Measurements from ENCODE around the gene NUDT21.

Gene NUDT21

DNA sequence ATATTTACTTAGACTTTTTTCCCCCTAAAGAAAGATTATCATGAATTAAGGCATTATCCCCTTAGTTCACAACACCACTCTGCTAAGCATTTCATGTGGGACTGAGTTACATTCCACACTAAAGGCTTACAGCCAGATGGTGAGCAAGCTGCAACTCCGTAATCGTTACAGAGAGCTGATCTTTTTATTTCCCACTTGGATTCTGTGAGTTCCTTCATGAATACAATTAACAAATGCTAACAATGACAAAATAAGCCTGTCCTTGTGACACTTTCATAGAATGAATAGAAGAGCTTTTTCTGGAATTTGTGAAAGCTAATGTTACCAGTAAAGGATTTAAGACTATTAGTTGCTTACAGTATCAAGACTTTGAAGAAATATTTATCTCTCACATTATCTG is 9.0 kb upstream of the NUDT21 start:
- no peak for DNase-seq

GRCh38 chr16:56457927-56458470 is 6.9 kb upstream of the NUDT21 start:
- no peak for DNase-seq

- DNase-seq: peak; percentile 14
These were observed 889 bp upstream of the NUDT21 start for GRCh38 chr16:56451753-56452689.

DNA sequence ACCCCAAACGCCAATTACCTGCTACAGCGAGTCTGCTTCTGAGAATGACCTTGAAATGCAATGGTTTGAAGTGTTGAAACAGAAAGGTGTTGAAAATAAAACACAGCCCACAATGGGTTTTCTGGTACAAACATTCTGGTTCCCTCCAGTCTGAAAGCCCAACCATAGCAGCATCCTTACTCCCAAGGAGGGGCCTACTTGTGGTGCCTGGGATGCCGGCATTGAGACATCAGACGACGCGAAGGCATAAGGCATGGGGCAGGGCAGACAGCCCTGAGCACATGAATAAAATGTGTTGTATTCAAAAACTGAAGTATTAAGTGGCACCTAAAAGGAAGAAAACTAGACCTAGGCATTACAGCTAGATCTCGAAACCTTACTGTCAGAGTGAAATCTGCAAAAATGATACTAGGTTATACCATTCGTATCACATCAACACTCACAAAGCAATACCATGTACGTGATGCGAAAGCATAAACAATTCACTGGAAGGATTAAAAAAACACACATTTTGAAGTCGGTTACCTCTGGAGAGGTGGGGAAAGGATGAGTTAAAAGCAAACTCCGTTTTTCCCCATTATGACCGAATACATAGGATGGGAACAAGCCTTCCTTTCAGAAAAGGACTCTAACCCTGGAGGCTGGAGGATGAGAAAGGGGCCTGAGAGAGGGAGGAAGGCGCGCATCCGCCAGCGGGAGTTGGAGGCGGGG is 702 bp downstream of the NUDT21 start:
- no peak for DNase-seq

- DNase-seq: no peak
These were observed 3.1 kb downstream of the NUDT21 start for GRCh38 chr16:56448005-56448404.

DNA sequence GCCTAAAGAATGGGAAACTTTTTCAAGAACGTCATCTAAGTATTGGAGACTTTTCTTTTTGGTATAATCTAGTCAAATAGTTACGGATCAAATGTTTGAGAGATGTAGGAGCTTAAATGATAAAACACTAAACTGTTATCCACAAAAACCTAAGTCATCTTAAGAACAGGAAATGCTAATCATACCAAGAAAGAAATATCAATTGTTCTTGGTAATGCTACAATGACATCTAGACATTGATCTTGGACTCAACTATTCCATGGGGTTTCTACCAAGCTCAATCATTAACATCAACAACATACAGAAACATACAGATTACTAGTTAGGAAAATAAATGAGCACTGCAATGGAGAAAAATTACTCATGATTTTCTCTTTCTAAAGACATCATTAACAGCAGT is 3.8 kb downstream of the NUDT21 start:
- DNase-seq: no peak

DNA sequence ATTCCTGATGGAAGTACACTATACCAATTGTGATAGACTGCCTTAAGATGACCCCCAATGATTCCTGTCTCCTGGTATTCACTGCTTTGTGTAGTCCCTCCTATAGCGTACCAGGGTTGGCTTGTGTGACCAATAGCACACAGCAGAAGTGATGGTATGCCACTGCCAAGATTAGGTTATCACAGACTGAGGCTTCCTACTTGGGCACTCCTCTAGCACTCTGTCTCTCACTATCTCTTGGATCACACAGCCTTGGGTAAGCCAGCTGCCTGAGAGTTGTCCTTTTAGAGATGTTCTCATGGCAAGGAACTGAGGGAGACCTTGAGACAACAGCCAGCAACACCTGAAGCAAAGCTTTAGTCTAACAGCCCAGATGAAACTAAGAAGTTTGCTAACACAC is 13.1 kb downstream of the NUDT21 start:
- DNase-seq: no peak

DNA sequence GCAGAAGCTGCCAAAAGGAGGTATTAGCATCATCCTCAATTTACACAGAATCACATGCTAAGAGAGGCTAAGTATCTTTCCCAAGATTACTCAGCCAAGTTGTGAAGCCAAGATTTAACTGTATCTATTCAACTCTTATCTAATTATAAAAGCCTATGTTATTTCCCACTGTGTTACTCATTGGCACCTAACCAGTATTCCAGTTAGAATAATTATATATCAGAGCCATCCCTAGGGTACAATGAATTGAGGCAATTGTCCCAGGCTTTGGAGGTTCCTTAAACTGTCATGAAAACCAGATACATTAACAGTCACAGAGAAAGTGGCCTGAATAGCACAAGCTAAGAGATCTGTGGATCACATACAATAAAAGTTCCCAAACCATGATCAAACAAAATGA is 14.9 kb downstream of the NUDT21 start:
- no peak for DNase-seq

DNA sequence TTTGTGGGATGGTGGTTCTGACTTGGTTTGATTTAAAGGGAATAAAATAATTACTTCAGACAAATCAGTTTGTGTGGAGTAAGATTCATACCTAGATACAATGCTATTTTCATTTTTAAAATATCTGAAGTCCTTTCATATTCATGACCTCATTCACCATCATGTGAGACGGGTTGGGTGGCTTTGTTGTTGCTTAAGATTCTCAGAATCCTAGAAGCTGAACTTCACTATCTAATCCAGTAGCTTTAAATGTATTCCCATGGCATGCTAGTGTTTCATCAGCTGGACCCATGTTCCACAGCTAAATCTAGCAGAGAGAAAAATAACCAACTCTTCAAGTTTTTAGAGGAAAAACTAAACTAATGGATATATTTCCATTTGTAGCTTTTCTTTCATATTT is 23.0 kb downstream of the NUDT21 start:
- no peak for DNase-seq

DNA sequence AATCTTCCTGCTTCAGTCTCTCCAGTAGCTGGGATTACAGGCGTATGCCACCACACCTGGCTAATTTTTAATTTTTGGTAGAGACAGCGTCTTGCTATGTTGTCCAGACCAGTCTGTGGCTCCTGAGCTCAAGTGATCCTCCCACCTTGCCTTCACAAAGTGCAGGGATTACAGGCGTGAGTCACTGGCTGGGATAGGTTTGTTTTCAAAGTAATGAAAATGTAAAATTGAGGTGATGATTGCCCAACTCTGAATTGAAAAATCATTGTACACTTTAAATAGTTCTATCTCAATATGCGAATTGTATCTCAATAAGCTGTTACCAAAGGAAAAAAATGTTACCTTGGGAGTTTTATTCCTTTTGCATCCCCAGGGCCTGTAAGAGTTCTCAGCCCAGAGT is 24.5 kb downstream of the NUDT21 start:
- DNase-seq: no peak

DNA sequence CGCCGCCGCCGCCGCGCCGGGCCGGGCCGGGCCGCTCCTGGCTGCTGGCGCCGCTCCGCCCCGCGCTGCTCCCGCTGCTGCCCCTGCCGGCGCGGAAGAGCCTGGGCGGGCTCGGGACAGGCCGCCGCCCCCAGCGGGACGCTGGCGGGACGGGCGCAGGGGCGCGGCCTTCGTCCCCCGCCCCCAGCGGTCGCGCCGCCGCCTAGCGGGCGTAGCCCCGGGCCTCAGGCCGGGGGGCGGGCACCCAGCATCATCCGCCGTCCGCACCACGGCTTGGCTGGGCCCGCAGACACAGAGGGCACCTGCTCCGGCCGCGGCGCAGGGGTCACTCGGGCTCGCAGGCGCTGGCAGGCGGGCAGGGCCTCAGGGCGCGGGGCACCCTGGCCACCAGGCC is 25.7 kb downstream of the NUDT21 start, which contains the start of gene AMFR:
Gene AMFR (minus strand): TSS at position 107 of the 394 bp plus-strand sequence. CDS start 218 bp downstream, outside the sequence.
- peak; percentile 80 for DNase-seq

- peak; percentile 13 for DNase-seq
These were observed 26.2 kb downstream of the NUDT21 start for GRCh38 chr16:56424791-56425438.

- DNase-seq: no peak
These were observed 26.7 kb downstream of the NUDT21 start for GRCh38 chr16:56424404-56424764.

DNA sequence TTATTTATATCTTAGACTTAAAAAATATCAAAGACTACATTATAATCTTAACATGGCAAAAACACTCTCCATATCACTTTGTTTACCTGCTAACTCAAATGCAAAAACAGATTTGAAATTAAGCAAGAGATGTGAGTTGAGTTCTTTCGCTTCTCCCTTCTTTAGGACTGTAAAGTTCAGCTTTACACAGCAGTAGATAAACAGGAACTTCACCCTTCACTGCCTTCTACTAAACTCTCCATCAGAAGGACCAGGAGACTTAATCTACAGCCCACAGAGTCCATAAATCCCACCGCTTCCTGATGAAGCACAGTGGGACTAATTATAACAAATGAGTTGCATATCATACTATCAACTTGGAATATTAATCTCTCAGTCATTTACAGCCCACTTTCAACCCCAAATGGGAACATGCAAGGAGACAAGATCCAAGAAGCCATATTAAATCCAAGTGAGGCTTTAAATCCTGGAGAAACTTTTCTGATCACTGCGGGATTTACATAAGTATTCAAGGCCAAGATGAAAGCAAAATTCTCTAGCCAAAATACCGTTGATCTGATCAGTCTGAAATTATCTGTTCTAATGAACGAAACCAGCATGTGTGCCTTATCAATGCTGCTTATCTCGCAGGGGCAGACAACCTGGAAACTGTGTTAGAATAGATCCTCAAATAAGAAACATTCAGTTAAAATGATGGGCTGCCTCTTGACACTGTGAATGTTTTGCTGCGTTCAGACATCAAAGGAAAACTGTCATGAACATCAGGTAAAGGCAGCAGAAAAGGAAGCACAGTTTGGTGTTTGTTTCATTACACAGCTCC is 27.3 kb downstream of the NUDT21 start:
- DNase-seq: no peak

GRCh38 chr16:56422896-56423441 is 28.2 kb downstream of the NUDT21 start:
- no peak for DNase-seq

- DNase-seq: no peak
These were observed 29.0 kb downstream of the NUDT21 start for GRCh38 chr16:56421976-56422669.

DNA sequence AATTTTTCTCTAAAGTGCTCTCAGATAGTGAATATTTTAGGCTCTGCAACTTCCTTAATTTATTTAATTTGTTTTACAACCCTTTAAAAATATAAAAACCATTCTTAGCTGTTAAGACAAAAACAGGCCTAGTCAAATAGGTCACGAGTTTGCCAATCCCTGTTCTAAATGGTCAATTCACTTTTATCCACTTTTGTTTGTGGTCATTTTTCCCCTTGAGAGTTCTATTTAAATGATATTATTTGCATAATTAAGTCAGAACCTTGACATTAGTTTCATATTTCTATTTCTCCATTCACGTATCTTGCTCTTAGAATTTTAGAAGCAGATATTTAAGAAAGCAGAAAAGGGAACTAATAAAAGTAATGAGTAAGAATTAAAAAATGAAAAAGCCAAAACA is 29.8 kb downstream of the NUDT21 start:
- no peak for DNase-seq

DNA sequence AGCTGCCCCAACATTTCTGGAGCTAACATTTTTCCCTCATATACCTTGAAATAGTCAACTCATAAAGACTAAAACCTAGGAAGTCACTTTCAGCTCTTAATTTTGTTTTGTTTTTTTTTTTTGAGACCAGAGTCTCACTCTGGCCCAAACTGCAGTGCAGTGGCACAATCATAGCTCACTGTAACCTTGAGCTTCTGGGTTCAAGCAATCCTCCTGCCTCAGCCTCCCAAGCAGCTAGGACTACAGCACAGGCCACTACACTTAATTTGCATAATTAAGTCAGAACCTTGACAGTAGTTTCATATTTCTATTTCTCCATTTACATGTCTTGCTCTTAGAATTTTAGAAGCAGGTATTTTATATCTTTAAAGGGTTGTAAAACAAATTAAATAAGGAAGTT is 30.5 kb downstream of the NUDT21 start:
- DNase-seq: no peak

DNA sequence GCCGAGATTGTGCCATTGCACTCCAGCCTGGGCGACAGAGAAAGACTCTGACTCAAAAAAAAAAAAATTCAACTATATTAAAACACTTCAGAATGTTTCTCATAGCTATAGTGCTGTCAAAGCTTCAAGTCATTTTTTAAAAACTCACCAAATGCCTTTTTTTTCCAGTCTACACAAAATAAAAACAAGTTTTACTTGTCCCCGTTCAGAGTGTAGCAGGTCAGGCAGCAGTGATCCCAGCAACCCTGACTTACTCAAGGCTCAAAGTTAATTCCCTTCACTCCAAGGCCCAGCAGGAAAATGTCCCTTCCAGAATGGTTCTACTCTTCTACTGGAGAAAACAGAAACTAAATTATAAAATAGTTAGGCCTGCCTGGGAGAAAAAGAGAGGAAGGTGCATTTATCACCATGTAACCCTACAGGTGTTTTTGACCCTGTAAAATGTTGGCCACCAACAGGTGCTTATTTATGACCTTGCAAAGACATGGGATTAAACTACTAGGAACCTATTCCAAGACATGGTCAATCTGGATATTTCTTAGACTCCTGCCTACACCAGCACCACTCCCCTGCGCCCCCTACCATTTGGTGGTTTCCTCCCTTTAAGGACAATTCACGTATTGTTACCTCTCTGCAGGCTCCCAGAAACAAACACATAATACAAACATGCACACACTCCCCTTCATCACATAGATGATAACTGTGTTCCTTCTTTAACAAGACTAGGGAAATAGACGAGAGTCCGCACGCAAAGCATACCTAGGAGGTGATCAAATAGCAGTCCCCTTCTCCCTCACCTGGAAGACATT is 31.2 kb downstream of the NUDT21 start:
- no peak for DNase-seq

DNA sequence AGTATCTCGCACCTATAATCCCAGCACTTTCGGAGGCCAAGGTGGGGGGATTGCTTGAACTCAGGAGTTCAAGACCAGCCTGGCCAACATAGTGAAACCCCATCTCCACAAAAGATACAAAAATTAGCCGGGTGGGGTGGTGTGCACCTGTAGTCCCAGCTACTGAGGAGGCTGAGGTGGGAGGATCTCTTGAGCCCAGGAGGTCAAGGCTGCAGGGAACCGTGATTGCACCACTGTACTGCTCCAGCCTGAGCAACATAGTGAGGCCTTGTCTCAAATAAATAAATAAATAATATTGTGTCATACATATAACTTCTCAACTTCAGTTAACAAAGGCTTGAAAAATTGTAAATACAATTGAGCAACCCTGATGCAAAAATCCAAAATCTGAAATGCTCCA is 34.0 kb downstream of the NUDT21 start:
- DNase-seq: no peak

- DNase-seq: no peak
These were observed 35.3 kb downstream of the NUDT21 start for GRCh38 chr16:56415875-56416274.

Data from fibroblast of upper back skin (primary cell).